Medulla oblongata (tissue), 1 donor: ENCODE measurements around the gene TNFAIP8.

Source experiments
- DNase-seq: peaks from one replicate; pipeline ENCODE4 v3.0.0-alpha.2; 2015; ENCODE audit errors: extremely low spot score

Gene TNFAIP8

DNA sequence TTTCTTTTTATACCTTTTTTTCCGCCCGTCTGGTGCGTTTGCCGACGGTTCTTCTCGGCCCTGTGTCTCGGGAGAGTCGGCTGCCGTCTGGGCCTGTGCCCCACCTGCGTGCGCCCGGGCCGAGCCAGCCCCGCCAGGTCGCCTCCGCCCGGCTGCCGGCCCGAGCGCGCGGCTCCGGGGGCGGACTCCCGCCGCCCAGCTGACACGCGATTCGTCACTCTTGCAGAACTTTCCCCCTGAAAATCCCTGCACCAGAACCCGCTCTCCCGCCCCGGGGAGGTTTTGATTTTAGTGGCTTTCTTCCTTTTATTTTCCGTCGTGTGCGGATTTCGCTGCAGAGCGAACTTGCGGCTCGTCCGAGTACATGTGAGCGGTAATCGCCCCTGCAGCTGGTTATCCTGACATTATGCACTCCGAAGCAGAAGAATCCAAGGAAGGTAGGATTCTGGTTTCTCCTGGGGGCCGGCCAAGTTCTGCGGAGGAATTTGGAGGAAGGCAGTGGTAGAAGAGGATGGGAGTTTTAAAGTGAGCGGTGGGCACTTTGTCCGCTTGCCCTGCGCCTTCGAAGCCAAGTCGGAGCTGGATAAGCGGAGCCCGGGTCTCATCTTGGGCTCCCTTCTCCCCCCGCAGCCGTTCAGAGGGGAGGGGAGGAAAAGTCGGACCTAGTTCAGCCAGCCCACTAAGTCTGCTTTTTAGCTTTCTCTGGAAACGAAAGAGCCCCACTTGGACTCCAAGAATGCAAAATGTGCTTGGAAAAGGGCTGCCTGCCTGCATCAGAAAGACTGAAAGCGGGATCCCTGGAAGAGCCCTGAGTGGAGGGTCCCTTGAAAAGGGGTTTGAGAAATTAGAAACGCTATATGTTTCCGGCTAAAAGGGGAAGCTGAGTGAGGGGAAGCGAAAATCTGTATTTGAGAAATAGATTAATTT, at the start of gene TNFAIP8:
Gene TNFAIP8 (plus strand): TSS at position 335 of the 927 bp plus-strand sequence. CDS start 72 bp downstream, at position 407.
- peak; percentile 69 for DNase-seq

GRCh38 chr5:119307170-119307569, 48.6 kb upstream of the TNFAIP8 start:
- DNase-seq: no peak

- DNase-seq: no peak
Measured at GRCh38 chr5:119309326-119309725, 46.5 kb upstream of the TNFAIP8 start.

- no peak for DNase-seq
Measured at GRCh38 chr5:119311688-119312087, 44.1 kb upstream of the TNFAIP8 start.

GRCh38 chr5:119312403-119312802, 43.4 kb upstream of the TNFAIP8 start:
- DNase-seq: no peak

GRCh38 chr5:119313197-119313596, 42.6 kb upstream of the TNFAIP8 start:
- DNase-seq: no peak

GRCh38 chr5:119313658-119314605, 41.9 kb upstream of the TNFAIP8 start:
- DNase-seq: no peak

DNA sequence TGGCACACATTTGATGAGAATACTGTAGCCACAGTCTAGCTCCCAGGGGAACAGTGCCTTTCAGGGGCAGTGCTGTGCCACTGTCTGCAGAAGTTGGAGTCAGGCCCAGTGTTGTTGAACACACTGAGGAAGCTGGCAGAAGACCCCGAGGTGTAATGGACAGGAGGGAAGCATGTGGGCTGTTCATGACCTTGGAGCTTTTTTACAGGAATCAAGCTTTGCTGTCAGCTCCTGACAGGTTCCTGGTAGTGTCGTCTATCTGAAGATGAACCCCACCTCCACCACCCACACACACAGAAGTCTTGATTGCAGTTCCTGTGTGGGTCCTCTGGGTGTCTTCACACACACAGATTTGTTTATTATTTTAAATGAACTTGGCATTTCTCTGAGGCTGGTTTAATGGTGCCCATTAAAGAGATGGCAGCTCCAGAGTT, 40.3 kb upstream of the TNFAIP8 start:
- peak; percentile 45 for DNase-seq

- DNase-seq: no peak
Measured at GRCh38 chr5:119316086-119316485, 39.7 kb upstream of the TNFAIP8 start.

DNA sequence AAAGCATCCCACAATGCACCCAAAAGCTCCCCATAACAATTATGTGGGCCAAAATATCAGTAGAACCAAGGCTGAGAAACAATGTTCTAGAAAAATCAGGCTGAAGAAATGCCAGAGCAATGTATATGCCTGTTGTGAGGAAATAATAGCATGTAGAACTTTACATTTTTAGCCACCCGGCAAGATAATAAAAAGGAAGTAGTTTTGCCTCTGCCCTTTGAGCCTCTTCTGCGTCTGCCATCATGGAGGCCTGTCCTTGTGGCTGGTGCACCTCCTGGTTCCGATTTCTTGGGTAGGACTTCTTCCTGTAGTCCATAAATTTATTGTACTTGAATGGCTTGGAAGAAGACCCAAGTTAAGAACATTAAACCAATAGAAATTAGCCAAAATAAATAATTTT, 38.9 kb upstream of the TNFAIP8 start:
- no peak for DNase-seq

GRCh38 chr5:119318256-119318894, 37.4 kb upstream of the TNFAIP8 start:
- DNase-seq: no peak

GRCh38 chr5:119319401-119319800, 36.4 kb upstream of the TNFAIP8 start:
- DNase-seq: no peak

DNA sequence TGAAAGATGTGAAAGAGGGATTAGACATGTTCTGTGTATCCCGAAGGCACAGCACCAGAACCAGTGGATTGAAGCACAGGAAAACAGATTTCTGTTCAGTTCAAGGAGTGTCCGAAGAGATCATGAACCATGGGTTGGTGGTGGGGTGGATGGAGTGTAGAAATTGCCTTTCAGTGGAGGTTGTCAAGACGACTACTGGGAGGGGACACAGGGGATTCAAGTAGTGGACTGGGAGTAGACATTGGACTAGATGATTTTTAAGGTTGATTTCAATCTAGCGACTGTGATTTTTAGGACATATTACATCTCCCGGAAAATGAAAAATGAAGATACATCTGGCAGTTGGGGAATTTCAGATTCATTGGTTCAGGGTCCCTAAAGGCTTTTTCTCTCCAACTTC, 35.9 kb upstream of the TNFAIP8 start:
- DNase-seq: no peak

DNA sequence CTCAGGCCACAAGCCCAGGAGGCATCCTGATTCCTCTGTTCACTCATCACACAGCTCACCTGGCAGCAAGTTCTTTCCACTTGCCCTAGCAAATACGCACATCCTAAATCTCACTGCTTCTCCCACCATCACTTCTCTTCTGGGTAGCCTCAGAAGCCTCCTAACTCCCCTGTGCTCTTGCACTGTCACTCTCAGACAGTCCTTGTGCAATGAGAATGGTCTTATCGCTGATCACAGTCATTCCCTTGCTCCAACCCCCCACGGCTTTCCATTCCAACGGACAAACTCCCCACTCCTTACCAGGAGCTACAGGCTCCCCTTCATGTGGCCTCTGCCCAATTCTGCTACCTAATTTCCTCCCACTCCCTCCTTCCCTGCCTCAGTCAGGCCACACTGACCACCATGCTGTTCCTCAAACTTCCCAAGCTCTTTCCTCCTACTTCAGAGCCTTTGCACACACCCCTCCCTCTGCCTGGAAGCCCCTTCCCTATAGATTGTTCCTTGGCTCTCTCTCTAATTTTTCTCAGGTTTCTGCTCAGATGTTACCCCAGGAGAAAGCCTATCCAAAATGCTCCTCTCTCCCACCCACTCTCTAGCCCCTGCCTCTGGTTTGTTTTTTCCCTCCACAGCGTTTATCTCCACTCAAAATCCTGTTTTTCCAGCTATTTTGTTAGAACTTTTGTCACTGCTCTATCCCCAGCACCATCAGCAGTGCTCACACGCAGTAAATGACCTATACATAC, 34.1 kb upstream of the TNFAIP8 start:
- DNase-seq: no peak

GRCh38 chr5:119322312-119322947, 33.4 kb upstream of the TNFAIP8 start:
- no peak for DNase-seq

DNA sequence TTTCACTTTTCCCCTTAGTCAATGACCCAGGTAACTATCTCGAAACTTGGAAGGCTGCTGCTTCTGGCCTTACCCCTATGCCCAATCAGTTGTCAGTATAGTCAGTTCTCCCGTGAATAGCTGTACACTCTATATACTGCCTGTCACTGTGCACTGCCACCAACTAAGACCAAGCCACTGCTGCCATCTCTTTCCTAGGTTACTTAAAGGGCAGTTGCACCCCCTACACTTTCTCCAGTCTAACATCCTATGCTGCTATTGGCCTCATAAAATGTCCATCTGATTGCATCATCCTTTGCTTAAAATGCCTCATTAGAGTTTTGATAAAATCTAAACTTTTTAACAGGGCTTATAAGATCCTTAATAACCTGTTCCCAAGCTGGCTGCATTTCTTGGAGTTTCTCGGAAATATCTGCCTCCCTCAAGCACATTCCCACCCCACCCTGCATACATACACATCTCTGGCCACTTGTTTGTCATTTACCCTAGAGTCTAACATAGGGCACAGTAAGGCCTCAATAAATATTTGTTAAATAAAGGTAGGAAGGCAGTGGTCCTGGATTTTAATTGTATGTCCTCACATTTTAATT, 32.8 kb upstream of the TNFAIP8 start:
- DNase-seq: no peak

DNA sequence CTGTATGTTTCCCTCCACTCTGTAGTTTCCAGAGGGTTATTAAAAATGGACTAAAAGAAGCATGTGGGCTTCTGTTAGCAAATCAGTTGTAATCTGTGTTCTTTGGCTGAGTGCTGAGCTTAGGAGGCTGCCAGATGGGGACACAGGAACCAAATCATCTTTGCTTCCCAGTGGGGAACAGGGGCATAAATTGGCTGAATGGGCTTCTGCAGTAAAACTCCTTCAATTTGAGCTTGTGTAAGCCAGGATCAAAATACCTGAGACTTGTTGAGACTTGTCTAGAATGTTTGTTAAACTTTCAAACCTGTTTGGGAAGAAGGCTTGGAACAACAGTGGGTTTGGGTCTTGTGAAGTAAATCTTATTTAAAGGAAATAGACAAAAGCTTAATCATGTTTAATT, 32.2 kb upstream of the TNFAIP8 start:
- DNase-seq: no peak

- no peak for DNase-seq
Measured at GRCh38 chr5:119324842-119325241, 31.0 kb upstream of the TNFAIP8 start.

DNA sequence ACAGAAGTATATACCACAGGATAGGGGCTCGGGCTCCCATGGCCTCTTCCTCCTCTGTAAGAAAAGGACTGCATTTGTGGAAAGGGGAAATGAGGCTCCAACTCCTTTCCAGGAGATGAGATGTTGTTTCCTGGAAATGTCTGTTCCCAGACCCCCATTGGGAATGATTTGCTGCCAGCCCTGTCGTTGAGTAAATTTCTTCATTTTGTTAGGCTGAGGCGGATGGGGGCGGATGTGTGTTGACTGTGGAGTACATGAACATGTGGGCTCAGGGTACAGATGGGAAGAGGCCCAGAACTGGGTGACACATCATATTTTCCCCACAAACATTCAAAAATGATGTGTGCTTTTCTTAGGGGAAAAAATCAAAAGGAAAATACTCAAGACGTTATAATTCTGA, 28.8 kb upstream of the TNFAIP8 start:
- DNase-seq: no peak
